NCI-H1417 treated with DMSO at 0.1 percent for 48 hours (cell line): ENCODE results near the gene PDXP.
"Not testable (repeated sequence)": the region's sequence is repeated elsewhere in the genome, so short reads cannot be mapped to it uniquely, and the experiment has no call there.

Source experiments
- DNase-seq: peaks from one replicate; lab custom pipeline; 2025; lab: John Stamatoyannopoulos, UW

Gene PDXP

GRCh38 chr22:37647317-37647716 lies 11.2 kb upstream of the PDXP start:
- DNase-seq, result no peak

DNA sequence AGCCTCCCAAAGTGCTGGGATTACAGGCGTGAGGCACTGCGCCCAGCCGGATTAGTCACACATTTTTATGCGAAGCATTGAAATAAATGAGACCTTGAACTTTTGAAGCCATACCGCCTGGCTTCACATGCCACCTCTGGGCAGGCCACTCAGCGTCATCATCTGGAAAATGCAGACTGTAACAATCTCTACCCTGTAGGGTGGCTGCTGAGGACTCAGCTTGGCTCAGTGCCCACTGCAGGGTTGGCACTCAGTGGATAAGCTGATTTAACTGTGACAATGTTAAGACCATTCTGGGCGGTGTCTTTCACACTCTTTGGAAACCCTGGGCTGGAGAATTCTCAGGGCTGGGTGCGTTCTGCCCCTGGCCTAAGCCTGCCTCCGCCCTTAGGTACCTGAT lies 10.6 kb upstream of the PDXP start:
- no peak for DNase-seq

- no peak for DNase-seq
Observed at GRCh38 chr22:37650463-37651136, 7.9 kb upstream of the PDXP start.

DNA sequence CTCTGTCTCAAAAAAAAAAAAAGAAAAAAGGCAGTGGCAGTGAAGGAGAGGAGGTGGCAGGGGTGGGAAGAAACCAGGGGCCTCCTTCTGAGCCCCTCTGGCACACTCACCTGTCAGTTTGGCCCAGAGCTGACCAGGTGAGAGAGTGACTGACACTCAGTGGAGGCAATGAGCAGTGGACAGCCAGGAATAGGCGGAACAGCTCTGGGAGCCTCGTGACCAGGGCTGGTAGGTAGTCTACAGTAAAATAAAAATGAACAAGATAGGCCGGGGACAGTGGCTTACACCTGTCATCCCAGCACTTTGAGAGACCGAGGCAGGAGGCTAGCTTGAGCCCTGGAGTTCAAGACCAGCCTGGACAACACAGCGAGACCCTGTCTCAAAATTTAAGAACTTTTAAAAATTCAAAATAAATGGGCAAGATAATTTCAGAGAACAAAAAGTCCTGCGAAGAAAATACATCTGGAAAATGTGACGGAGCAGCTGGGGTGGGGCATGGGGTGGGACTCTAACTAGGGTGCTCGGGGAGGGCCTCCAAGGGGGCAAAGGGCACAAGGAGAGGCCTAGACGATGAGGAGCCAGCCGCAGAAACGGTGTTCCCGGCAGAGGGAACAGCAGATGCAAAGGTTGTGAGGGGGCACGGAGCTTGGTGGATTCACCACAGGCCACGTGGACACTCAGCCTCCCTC lies 3.8 kb upstream of the PDXP start:
- DNase-seq, result no peak

- no peak for DNase-seq
Observed at GRCh38 chr22:37655252-37655563, 3.3 kb upstream of the PDXP start.

DNA sequence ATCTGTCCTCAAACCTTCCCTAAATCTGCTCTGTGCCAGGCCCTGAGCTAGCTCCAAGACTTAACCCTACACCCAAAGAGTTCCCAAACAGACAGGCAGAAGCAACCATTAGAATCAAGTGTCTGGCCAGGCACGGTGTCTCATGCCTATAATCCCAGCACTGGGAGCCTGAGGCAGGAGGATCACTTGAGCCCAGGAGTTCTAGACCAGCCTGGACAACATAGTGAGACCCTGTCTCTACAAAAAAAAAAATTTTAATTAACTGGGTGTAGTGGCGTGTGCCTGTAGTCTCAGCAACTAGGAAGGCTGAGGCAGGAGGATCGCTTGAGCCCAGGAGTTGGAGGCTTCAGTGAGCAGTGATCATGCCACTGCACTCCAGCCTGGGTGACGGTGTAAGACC lies 1.9 kb upstream of the PDXP start:
- not testable (repeated sequence) for DNase-seq

DNA sequence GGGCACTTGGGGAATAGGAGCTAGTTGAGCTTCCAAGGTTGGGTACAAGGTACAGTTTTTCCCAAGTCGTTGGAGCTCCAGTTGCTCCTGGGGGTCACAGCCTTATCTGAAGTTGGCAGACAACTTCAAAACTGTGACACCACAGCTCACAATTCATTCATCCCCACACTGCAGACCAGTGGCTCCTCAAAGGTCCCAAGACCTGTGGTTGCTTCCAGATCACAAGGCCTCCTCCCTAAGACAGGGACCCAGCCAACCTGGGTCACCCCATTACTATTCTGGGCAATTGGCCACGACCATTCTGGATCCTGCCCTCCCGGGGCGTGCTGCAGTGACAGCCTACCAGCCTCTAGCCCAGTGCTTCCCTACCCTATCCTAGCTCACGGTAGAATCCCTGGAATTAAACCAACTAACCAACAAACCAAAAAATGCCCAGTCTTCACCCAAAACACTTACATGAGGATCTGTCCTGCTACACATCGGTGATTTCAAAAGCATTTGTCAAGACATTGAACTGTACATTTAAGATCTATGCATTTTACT lies 862 bp upstream of the PDXP start:
- no peak for DNase-seq

- no peak for DNase-seq
Observed at GRCh38 chr22:37659066-37659896, 758 bp downstream of the PDXP start.

GRCh38 chr22:37659897-37660708 lies 1.6 kb downstream of the PDXP start:
- no peak for DNase-seq

DNA sequence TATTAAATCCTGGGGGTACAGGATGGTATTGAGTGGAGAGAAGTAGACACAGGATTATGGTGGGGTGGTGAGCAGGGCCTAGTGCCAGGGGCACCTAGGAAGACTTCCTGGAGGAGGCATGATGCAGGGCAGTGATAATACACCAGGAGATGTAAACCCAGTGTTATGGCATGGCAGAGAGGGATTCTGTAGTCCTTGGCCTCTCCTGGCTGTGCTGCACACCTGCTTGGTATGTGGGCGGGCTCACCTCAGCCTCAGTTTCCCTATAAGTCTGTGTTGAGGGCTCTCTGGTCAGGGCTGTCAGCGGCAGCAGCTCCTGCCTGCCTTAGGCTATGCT lies 2.2 kb downstream of the PDXP start:
- DNase-seq, result no peak

- DNase-seq, result no peak
Observed at GRCh38 chr22:37661160-37661924, 2.8 kb downstream of the PDXP start.

- no peak for DNase-seq
Observed at GRCh38 chr22:37662039-37662438, 3.5 kb downstream of the PDXP start.

DNA sequence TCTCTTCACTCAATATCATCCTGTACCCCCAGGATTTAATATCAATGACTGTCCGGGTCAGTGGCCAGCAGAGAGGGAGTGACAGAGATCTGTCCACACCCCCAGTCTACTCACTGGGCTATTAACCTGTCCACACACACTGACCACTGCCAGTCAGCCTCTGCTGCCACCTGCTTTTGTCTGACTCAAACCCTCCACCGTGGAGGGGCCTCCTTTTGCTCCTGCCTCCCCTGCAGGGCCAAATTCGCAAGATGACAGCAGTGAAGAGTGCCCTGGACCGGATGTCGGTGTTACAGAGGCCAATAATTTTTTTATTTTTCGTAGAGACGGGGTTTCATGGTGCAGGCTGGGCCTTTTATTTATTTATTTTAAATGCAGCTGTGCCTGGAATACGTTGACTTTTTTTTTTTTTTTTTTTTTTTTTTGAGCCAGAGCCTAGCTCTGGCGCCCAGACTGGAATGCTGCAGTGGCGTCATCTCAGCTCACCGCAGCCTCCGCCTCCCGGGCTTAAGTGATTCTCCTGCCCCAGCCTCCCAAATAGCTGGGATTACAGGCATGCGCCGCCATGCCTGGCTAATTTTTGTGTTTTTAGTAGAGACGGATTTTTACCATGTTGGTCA lies 5.1 kb downstream of the PDXP start:
- no peak for DNase-seq

DNA sequence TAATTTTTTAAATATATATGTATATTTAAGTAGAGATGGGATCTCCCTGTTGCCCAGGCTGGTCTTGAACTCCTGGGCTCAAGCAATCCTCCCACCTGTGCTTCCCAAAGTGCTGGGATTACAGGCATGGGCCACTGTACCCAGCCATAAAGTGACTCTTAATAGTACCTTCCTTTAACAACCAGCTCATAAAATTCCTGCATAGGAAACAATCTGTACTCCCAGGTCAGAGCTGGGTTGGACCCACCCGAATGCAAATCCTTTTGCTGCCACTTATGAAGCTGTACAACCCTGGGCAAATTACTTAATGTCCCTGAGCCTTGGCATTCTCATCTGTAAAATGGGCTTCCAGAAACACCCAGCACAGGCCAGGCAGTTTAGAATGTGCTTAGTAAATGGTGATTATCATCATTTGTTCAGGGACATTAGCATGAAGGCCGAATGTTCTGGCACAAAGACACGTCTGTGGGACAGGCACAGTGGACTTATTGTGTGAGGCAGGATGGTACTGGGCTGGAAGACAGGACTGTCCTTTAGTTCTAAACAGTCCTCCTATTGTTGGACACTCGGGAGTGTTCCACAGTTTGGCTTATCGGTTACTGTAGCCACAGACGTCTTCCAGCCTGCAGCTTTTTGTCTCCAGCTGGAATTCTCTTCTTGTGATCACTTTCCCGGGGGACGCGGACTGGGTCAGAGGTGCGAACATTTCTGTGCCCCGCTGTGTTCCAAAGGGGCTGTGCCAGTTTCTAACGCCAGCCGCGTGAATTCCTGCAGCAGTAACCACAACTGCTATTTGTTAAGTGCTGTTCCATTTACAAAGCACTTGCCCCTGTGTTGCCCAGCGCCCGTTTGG lies 6.0 kb downstream of the PDXP start:
- DNase-seq, result no peak

GRCh38 chr22:37665487-37665886 lies 7.0 kb downstream of the PDXP start:
- DNase-seq, result no peak

- DNase-seq, result no peak
Observed at GRCh38 chr22:37669586-37669985, 11.1 kb downstream of the PDXP start.

DNA sequence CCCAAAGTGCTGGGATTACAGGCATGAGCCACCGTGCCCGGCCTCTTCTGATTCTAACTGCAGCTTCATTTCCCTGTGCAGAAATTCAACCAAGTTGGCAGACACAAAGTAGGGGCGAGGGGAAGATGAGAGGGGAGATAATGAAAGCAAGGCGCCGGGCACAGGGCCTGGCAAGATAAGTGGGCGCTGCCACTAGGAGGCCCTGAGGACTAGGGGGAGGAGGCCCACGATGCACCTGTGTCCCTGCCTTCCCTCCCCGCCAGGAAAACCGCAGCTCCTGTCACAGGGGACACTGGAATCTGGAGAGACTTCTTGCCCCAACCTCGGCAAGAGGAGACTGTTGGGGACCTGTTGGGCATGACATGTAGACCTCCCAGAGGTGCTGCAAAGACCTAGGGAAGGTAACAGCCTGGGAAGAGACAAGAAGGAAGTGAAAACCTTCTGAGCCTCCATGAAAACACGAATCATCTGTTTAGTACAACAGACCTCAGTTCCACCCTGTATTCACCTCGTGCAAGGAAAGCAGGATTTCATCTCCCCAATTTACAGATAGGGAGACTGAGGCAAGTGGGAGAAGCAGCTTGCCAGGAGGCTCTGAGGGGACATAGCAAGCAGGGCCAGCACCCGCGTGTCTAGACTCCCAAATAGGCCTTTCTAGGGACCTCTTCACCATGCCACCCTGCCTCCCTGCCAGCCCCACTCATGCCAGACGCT lies 13.8 kb downstream of the PDXP start:
- DNase-seq, result no peak

- no peak for DNase-seq
Observed at GRCh38 chr22:37672920-37673455, 14.5 kb downstream of the PDXP start.

GRCh38 chr22:37674248-37674647 lies 15.7 kb downstream of the PDXP start:
- DNase-seq, result no peak
